Brain microvascular endothelial cell (primary cell): ENCODE data around the gene TAF4B.

Experiments
- DNase-seq: peaks from one replicate; pipeline ENCODE4 v3.0.0-alpha.2; 2020
- H3K27ac ChIP-seq: fragments of 250-450 bp; sonication (Bioruptor Pico); 2 replicates; pipeline ENCODE4 v1.5.1; 2020; ENCODE audit warnings: mild to moderate bottlenecking, moderate library complexity
- H3K27me3 ChIP-seq: fragments of 250-450 bp; sonication (Bioruptor Pico); replicated peaks from 2 replicates; pipeline ENCODE4 v1.5.1; 2020; ENCODE audit warnings: mild to moderate bottlenecking
- H3K36me3 ChIP-seq: fragments of 250-450 bp; sonication (Bioruptor Pico); replicated peaks from 2 replicates; pipeline ENCODE4 v1.5.1; 2020; ENCODE audit warnings: mild to moderate bottlenecking
- H3K4me3 ChIP-seq: 2 replicates; pipeline ENCODE4 v1.5.1; 2011; ENCODE audit warnings: low read depth, mild to moderate bottlenecking, control low read depth, low read length, moderate library complexity
- in situ Hi-C: cut with HindIII; loops from 2 replicates; pipeline ENCODE4 v1.10.0; 2017; ENCODE audit warnings: low sequenced_read_pairs, low pct_ligation_motif_present
- TF ChIP-seq, protein P1 (sequence below): IDR thresholded peaks from 2 replicates; pipeline ENCODE4 v1.5.1; 2011; ENCODE audit warnings: low read depth, mild to moderate bottlenecking, moderate library complexity, low read length, control low read depth, inconsistent platforms; ENCODE audit errors: missing control alignments

TAF4B gene

DNA sequence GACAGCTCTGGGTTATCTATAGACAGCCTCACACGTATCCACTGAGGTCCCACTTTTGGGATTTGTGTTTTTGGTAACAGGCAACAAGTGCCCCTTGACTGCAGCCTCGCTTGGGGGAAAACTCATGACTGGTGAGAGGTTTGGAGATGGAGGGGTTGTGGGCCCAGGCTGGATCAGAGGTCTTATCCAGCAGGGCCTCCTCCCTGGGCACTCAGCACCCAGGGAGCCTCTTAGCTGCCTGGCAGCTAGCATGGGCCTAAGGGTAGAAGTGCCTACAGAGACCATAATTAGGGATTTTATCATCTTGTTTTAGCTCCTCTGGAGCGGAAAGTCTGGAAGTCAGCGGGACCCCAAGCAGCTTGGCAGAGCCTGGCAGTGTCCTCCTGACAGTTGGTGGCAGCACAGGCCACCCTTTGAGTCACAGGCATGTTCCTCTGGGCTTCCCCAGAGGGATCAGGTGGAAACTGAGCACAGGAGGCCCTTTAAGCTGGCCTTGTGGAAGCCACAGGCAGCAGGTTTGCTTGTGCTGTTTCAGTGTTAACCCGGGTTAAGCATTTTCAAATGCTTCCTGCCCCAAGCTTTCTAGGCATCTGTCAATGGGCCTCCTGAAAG lies 179.1 kb downstream of the TAF4B start:
- Histone ChIP-seq H3K27ac (no peak overlapping the region), H3K36me3 (no peaks in the 10 kb centered on the region), H3K27me3 (no peaks in the 10 kb centered on the region), H3K4me3 (no peak overlapping the region)
- TF ChIP-seq, protein P1, sequence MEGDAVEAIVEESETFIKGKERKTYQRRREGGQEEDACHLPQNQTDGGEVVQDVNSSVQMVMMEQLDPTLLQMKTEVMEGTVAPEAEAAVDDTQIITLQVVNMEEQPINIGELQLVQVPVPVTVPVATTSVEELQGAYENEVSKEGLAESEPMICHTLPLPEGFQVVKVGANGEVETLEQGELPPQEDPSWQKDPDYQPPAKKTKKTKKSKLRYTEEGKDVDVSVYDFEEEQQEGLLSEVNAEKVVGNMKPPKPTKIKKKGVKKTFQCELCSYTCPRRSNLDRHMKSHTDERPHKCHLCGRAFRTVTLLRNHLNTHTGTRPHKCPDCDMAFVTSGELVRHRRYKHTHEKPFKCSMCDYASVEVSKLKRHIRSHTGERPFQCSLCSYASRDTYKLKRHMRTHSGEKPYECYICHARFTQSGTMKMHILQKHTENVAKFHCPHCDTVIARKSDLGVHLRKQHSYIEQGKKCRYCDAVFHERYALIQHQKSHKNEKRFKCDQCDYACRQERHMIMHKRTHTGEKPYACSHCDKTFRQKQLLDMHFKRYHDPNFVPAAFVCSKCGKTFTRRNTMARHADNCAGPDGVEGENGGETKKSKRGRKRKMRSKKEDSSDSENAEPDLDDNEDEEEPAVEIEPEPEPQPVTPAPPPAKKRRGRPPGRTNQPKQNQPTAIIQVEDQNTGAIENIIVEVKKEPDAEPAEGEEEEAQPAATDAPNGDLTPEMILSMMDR = peak; percentile 65
- peak; percentile 12 for DNase-seq
- in situ Hi-C loops = no loop called here

DNA sequence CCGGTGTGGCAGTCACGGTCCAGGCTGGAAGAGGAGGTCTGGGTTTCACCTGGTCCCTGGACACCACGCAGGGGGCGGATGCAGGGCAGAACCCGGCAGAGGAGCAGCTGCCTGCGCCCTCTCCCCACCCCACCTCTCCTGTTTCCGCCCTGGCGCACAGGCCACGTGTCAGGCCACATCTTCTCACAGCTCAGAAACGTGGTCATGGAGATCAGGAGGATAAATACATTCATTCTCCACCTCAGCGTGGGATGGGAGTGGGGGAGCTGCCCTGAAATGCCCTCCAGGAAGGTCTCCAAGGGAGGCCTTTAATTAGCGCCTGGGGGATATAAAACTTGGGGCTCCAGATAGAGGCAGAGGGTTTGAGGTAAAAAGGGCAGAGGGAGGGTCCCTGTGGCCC lies 180.1 kb downstream of the TAF4B start:
- Histone ChIP-seq H3K27me3 (no peaks in the 10 kb centered on the region), H3K36me3 (no peaks in the 10 kb centered on the region), H3K4me3 (no peak overlapping the region), H3K27ac (no peak overlapping the region)
- DNase-seq = no peak
- TF ChIP-seq, protein P1 = no peak
- in situ Hi-C loops = no loop called here

DNA sequence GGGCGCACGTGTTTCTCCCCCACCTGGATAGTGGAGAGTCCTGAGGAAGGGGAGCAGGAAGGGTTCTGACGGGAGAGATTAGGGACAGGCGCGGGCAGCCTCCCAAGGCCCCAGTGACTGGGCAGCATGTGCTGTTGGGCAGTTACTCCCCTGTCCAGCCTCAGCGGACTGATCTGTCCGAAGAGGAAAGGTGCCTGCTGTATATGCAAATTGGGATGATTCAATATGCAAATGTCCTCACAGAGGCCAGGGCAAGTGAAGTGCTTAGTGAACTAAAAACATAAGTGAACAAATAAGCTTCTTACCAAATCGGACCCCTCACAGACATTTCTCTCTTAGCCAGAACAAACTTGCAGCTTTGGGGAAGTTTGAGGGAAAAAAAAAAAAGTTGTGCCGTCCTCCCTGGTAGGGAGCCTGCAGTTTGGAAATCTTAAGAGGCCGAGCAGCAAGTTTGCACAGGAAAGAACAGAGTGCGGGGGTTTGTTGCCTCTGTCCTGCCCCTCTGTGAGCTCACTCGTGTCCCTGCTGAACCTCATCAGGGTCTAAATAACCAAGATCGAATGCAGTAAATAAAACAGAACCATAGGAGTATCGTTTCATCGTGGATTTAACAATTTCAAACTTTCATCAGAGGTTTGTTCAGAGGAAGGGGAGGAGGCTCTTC lies 180.7 kb downstream of the TAF4B start:
- DNase-seq = no peak
- in situ Hi-C loops = no loop called here
- H3K4me3 ChIP-seq = no peak overlapping the region

DNA sequence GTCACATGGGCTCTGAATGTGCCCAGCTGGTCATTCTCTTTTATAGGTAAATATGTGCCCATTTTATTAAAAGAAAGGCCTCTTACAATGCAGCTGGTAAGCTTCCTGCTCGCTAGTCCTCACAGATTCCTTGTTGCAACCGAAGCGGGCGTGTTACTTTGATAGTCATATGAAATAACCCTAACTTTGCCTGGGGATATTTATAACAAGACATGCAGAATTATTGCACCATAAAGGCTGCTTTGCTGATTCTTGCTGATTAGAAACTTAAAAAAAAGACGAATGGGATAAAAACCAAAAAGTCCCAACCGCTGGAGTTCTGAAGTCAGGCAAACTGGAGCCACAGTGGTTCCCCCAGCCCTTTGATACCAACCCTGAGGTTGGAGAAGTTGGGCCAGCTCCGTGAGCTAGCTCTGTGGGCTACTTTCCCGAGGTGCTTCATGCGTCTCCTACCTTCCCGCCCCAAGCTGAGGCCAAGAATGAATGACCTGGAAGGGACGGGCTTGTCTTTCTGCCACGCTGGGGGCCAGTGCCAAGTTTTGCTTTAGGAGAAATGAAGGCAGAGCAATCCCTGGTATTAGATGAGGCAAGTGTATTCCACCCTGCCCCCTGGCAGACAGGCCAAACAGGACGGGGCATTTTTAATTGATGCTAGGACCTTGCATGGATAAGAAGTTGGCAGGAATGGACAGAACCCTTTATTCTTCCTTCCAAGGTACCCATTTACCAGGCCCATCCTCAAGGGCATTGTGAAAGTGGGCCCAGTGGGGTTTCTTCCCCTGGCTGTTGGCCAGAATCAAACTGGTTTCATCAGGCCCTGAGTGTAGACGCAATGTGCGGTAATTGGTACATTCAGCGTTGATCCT lies 181.7 kb downstream of the TAF4B start:
- Histone ChIP-seq H3K27ac (no peak overlapping the region), H3K27me3 (no peaks in the 10 kb centered on the region), H3K36me3 (no peaks in the 10 kb centered on the region), H3K4me3 (no peak overlapping the region)
- in situ Hi-C loops = no loop called here
- no peak for DNase-seq
- TF ChIP-seq, protein P1 = no peak

More for the DNA sequence above, 180.7 kb downstream of the TAF4B start:
- TF ChIP-seq, protein P1 = no peak
- H3K27me3 ChIP-seq = no peaks in the 10 kb centered on the region
- H3K27ac ChIP-seq = no peak overlapping the region
- H3K36me3 ChIP-seq = no peaks in the 10 kb centered on the region

DNA sequence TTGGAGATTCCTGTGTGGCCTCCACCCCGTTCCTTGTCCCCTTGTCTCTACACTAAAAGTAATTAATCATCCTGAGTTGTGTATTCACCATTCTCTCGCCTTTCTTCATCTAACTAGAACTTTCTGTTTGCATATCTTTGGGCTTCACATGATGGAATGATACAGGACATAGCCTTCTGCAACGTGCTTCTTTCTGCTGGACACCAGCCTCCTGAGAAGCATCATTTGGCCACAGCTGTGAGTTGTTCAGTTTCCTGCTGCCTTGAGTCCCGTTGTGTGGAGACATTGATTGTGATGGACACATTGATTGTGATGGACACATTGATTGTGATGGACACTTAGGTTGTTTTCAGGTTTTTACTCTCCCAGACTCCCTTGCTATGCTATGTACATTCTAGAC lies 182.8 kb downstream of the TAF4B start:
- DNase-seq = no peak
- H3K36me3 ChIP-seq = no peaks in the 10 kb centered on the region
- no peak overlapping the region for H3K4me3 ChIP-seq
- H3K27ac ChIP-seq = no peak overlapping the region
- TF ChIP-seq, protein P1 = no peak
- no peaks in the 10 kb centered on the region for H3K27me3 ChIP-seq
- in situ Hi-C loops = no loop called here
